HEK293T (cell line): ENCODE results near the gene SETD2.
A peak's percentile ranks its signal among the peaks of the same experiment; 100 is the strongest.

Source experiments
- CTCF ChIA-PET: fragments of 350-600 bp; formaldehyde crosslinking; extraction: SDS; loops from one replicate; lab custom pipeline; 2021; ENCODE audit warnings: antibody characterized with exemption, inconsistent platforms; lab: Yijun Ruan, JAX
- POLR2A ChIA-PET: fragments of 350-600 bp; formaldehyde crosslinking; extraction: SDS; loops from one replicate; lab custom pipeline; 2020; ENCODE audit warnings: antibody characterized with exemption, inconsistent platforms; lab: Yijun Ruan, JAX
- DNase-seq: peaks from one replicate; pipeline ENCODE4 v3.0.0; 2012; ENCODE audit warnings: mixed read lengths; ENCODE audit errors: extremely low spot score
- ARNT ChIP-seq: fragments of 450-650 bp; IDR thresholded peaks from 2 replicates; pipeline ENCODE4 v1.6.1; 2017; ENCODE audit warnings: mild to moderate bottlenecking
- BHLHE40 ChIP-seq: fragments of 450-650 bp; IDR thresholded peaks from 2 replicates; pipeline ENCODE4 v1.6.1; 2016; ENCODE audit warnings: mild to moderate bottlenecking, moderate library complexity, borderline replicate concordance
- CTBP1 ChIP-seq: fragments of 450-650 bp; IDR thresholded peaks from 2 replicates; pipeline ENCODE4 v1.6.1; 2016; ENCODE audit warnings: borderline replicate concordance
- ELF4 ChIP-seq: fragments of 450-650 bp; IDR thresholded peaks from 2 replicates; pipeline ENCODE4 v1.6.1; 2017; ENCODE audit warnings: antibody characterized with exemption
- FOXA1 ChIP-seq: fragments of 450-650 bp; IDR thresholded peaks from 2 replicates; pipeline ENCODE4 v1.6.1; 2016; ENCODE audit warnings: mild to moderate bottlenecking
- FOXK2 ChIP-seq: fragments of 450-650 bp; IDR thresholded peaks from 2 replicates; pipeline ENCODE4 v1.6.1; 2016; ENCODE audit warnings: mild to moderate bottlenecking
- FOXM1 ChIP-seq: fragments of 450-650 bp; IDR thresholded peaks from 2 replicates; pipeline ENCODE4 v1.6.1; 2017; ENCODE audit warnings: mild to moderate bottlenecking, borderline replicate concordance
- HDGF ChIP-seq: fragments of 450-650 bp; IDR thresholded peaks from 2 replicates; pipeline ENCODE4 v1.6.1; 2017; ENCODE audit warnings: antibody characterized with exemption, borderline replicate concordance
- L3MBTL2 ChIP-seq: fragments of 450-650 bp; conservative IDR thresholded peaks from 2 replicates; pipeline ENCODE4 v1.6.1; 2016; ENCODE audit warnings: mild to moderate bottlenecking
- LEF1 ChIP-seq: fragments of 450-650 bp; IDR thresholded peaks from 2 replicates; pipeline ENCODE4 v1.6.1; 2017; ENCODE audit warnings: mild to moderate bottlenecking, borderline replicate concordance
- NFRKB ChIP-seq: fragments of 450-650 bp; IDR thresholded peaks from 2 replicates; pipeline ENCODE4 v1.6.1; 2016; ENCODE audit warnings: mild to moderate bottlenecking, moderate library complexity
- SP1 ChIP-seq: fragments of 450-650 bp; IDR thresholded peaks from 2 replicates; pipeline ENCODE4 v1.6.1; 2017
- SUZ12 ChIP-seq: fragments of 450-650 bp; IDR thresholded peaks from 2 replicates; pipeline ENCODE4 v1.6.1; 2016; ENCODE audit warnings: mild to moderate bottlenecking
- TARDBP ChIP-seq: fragments of 450-650 bp; IDR thresholded peaks from 2 replicates; pipeline ENCODE4 v1.6.1; 2016
- ZNF384 ChIP-seq: fragments of 450-650 bp; IDR thresholded peaks from 2 replicates; pipeline ENCODE4 v1.6.1; 2016
- TF ChIP-seq, protein P1 (sequence below): fragments of 450-650 bp; IDR thresholded peaks from 2 replicates; pipeline ENCODE4 v1.6.1; 2016

SETD2 gene

DNA sequence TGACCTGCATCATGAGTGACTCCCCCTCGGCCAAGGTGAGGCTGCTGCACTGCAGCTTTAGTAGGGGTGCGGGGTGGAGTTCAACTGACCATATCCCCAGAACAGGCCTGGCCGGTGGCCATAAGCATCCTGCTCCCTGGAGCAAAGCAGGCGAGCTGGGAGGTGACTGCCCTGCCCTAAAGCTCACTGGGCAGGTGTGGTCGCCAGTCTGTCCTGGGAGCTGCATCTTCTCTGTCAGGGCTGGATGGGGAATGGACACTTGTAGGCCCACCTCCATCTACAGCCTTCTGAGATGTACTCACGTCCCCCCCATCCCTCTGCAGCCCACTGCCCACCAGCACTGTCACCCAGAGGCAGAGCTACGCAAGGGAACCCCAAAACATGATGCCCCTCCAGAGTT is 169.9 kb downstream of the SETD2 start:
- DNase-seq, result no peak
- TF ChIP-seq HDGF, result no peak
- no peak for TF ChIP-seq FOXA1
- TF ChIP-seq, protein P1, sequence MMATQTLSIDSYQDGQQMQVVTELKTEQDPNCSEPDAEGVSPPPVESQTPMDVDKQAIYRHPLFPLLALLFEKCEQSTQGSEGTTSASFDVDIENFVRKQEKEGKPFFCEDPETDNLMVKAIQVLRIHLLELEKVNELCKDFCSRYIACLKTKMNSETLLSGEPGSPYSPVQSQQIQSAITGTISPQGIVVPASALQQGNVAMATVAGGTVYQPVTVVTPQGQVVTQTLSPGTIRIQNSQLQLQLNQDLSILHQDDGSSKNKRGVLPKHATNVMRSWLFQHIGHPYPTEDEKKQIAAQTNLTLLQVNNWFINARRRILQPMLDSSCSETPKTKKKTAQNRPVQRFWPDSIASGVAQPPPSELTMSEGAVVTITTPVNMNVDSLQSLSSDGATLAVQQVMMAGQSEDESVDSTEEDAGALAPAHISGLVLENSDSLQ, result no peak
- no peak for TF ChIP-seq TARDBP
- TF ChIP-seq ZNF384, result no peak
- TF ChIP-seq SP1, result no peak
- TF ChIP-seq LEF1, result no peak
- no peak for TF ChIP-seq ELF4
- no peak for TF ChIP-seq NFRKB
- TF ChIP-seq ARNT, result no peak
- TF ChIP-seq L3MBTL2, result no peak
- TF ChIP-seq BHLHE40, result no peak
- TF ChIP-seq CTBP1, result no peak
- no peak for TF ChIP-seq FOXM1
- no peak for TF ChIP-seq SUZ12
- TF ChIP-seq FOXK2, result no peak
- POLR2A ChIA-PET, result interaction anchor here (2.0 kb wide), 1 partner anchor 15 kb away, joined by 7 read pairs; the partner anchor contains the start of gene NBEAL2
- CTCF ChIA-PET, result no interaction called here

DNA sequence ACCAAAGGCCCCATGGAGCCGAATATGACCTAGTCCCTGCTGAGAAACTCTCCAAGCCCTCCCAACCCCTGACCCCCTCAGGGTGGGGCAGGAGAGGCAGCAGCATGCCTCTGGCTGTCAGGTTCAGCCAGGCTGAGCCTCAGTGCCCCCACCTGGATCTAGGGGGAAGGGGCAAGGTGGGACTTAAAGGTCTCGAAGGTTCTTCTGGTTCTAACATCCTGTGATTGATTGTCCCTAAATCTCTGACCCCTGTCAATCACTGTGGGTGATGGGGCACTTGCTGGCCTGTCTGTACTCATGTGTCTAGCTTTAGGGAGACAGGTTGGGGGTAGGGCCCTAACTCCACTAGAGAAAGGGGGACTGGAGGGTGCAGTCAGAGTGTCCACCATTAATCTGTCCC is 170.6 kb downstream of the SETD2 start:
- ChIA-PET CTCF (no interaction called here), POLR2A (interaction anchor here (1.4 kb wide), 1 partner anchor 16 kb away, joined by 4 read pairs; no protein-coding TSS in a partner anchor)
- DNase-seq, result no peak
- no peak for TF ChIP-seq ELF4
- no peak for TF ChIP-seq NFRKB
- no peak for TF ChIP-seq FOXM1
- TF ChIP-seq LEF1, result no peak
- TF ChIP-seq, protein P1, result peak; percentile 53

DNA sequence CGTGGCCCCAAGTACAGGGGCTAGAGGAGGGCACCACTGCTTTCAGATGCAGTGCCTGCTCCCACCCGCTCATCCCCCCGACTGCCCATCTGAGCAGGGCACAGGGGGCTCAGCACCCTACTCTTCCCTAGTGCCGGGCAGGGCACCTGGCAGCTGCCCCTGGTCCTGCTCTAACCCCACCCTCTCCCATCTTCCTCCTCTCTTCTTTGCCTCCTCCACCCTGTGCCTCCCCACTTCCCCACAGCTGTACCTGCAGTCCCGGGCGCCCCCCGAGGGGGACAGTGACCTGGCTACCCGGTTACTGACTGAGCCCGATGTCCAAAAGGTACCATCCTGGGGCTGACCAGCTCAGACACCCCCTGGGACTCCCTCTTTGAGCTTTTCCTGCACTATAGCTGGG is 171.7 kb downstream of the SETD2 start:
- DNase-seq, result no peak
- ChIA-PET POLR2A (interaction anchor here (1.1 to 1.4 kb wide), 2 partner anchors 12 to 15 kb away, joined by 4 read pairs; partner anchors contain the start of gene NBEAL2), CTCF (no interaction called here)
- TF ChIP-seq HDGF, result no peak
- TF ChIP-seq FOXM1, result no peak
- no peak for TF ChIP-seq ELF4
- no peak for TF ChIP-seq ARNT
- TF ChIP-seq SP1, result no peak
- no peak for TF ChIP-seq FOXK2

DNA sequence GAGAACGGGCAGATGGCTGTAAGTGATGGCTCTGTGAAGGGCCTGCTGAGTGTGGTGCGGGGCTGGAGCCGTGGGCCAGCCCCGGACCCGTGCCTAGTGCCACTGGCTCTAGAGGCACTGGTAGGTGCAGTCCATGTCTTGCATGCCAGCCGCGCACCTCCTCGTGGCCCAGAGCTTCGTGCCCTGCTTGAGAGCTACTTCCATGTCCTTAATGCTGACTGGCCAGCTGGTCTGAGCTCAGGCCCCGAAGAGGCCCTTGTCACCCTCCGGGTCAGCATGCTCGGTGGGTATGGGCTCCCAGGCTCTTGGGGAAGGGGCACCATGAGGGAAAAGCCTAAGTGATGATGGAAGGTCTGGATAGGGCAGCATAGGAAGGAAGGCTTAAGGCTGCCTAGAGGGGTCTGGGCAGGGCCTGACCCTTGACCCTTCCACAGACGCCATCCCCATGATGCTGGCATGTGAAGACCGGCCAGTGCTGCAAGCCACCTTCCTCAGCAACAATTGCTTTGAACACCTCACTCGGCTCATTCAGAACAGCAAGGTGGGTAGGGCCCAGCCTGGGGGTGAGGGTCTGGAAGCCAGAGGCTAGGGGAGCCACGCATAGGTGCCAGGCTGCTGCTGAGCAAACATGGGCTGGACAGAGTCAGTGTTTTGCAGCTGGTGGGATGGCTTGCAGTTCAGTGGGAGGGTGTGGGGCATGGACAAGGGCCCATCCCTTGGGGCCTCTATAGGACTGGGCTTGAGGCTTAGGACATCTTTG is 172.3 kb downstream of the SETD2 start:
- POLR2A ChIA-PET, result interaction anchor here (1.1 to 1.4 kb wide), 2 partner anchors 12 to 14 kb away, joined by 4 read pairs; partner anchors contain the start of gene NBEAL2
- no peak for DNase-seq
- CTCF ChIA-PET, result no interaction called here
- TF ChIP-seq L3MBTL2, result no peak

DNA sequence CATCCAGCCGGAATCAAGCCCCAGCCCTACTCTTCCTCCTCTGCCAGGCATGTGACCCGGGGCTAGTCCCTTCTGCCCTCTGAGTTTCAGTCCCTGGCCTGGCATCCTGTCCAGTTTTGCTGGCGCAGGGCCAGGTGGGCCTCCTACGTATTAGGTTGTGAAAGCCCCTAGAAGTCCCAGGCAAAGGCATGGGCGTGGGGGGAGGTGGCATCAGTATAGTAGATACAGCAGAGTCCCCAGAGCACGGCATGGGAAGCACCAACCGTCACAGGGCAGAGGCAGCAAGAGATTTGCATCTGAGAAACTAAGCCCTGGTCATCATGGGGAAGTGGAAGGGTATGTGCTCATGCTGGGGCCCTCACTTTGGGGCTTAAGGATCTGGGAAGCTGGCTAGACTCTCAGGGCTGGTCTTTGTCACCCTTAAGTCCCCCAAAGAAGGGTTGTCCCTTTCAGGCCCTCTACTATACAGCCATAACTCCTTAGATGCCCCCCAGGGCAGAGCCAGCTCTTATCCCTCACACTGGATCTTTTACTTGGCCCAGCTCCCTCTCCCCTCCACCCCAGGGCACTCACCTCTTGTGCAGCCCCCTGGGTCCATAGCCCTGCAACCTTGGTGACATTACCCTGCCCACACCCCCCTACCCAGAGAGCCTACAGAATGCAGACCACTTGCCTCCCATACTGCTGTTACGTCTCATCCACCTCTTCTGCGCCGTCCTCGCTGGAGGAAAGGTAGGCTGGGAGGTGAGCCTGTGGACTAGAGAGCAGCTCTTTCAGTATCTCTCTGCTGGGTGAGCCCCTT is 173.1 kb downstream of the SETD2 start:
- CTCF ChIA-PET, result no interaction called here
- no peak for DNase-seq
- TF ChIP-seq NFRKB (no peak), HDGF (no peak), TARDBP (no peak), ZNF384 (no peak), SUZ12 (no peak), LEF1 (no peak), L3MBTL2 (no peak), CTBP1 (no peak), BHLHE40 (no peak), FOXM1 (no peak), FOXA1 (no peak), ELF4 (no peak), SP1 (no peak), FOXK2 (no peak)
- TF ChIP-seq, protein P1, result no peak
- POLR2A ChIA-PET, result no interaction called here

DNA sequence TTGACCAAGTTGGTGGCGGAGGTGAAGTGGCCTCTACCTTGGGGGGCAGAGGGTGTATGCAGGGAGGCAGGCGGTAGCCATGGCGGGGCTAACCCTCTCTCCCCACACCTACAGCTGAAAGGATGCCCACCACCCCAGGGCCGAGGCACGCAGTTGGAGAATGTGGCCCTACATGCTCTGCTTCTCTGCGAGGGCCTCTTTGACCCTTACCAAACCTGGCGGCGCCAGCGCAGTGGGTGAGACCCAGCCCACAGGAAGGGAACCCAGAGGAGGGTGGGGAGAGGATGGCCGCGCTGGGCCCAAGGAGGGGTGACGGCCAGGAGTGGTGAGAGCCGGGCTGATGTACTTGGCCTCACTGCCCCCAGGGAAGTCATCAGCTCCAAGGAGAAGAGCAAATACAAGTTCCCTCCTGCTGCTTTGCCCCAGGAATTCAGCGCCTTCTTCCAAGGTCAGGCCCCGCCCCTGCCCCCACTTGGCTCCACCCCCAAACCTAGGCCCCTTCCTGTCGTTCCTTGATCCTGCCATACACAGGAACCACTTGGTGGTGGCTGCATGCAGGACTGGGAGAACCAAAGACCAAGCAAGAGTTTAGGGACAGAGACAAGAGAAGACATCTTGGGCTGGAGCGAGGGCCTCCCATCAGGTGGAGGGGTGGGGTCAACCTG is 174.6 kb downstream of the SETD2 start:
- TF ChIP-seq HDGF (no peak), NFRKB (no peak), TARDBP (no peak), ELF4 (no peak), FOXK2 (no peak), ARNT (no peak), L3MBTL2 (no peak), BHLHE40 (no peak), ZNF384 (no peak), SP1 (no peak), FOXA1 (no peak), LEF1 (no peak), FOXM1 (no peak), CTBP1 (no peak), SUZ12 (no peak)
- TF ChIP-seq, protein P1, result no peak
- CTCF ChIA-PET, result no interaction called here
- DNase-seq, result no peak
- POLR2A ChIA-PET, result no interaction called here
